OCI-LY7 (cell line): ENCODE measurements around the gene INPP4A. TPM values are rescaled to one million over a fixed set of nuclear protein-coding genes. Genes with fewer than 3 reads are reported as not detected.

Source experiments
- BruUV-seq: library from RNA; stranded (reverse); fragments of 400-500 nt; replicated peaks from 2 replicates; lab custom pipeline; 2021; lab: Mats Ljungman, UMichigan
- CTCF ChIA-PET: fragments of 300-600 bp; sonication (Branson Sonifier 250); formaldehyde crosslinking; loops from one replicate; lab custom pipeline; 2022; ENCODE audit warnings: antibody characterized with exemption; ENCODE audit not compliant: unreplicated experiment; lab: Charles Lee
- POLR2A ChIA-PET: fragments of 300-600 bp; sonication (Branson Sonifier 250); formaldehyde crosslinking; loops from one replicate; lab custom pipeline; 2022; ENCODE audit warnings: antibody characterized with exemption; lab: Charles Lee
- DNase-seq: peaks from one replicate; pipeline ENCODE4 v3.0.0-alpha.2; 2015; ENCODE audit warnings: low spot score
- H2AFZ ChIP-seq: fragments of 200-600 bp; sonication (generic), shearing (Covaris generic); 2 replicates; pipeline ENCODE4 v1.6.1; 2014; ENCODE audit warnings: mild to moderate bottlenecking, antibody characterized with exemption, low read length, moderate library complexity
- H3K27ac ChIP-seq: fragments of 200-600 bp; sonication (generic); 2 replicates; pipeline ENCODE4 v1.5.1; 2014; ENCODE audit warnings: mixed run types, low read depth, mild to moderate bottlenecking, moderate library complexity, low read length, inconsistent platforms; ENCODE audit not compliant: poor library complexity, severe bottlenecking
- H3K36me3 ChIP-seq: fragments of 200-600 bp; sonication (generic); 2 replicates; pipeline ENCODE4 v1.6.1; 2014; ENCODE audit warnings: mild to moderate bottlenecking, antibody characterized with exemption, low read length, moderate library complexity, mixed read lengths; ENCODE audit not compliant: insufficient read depth
- H3K4me1 ChIP-seq: fragments of 200-600 bp; sonication (generic); 2 replicates; pipeline ENCODE4 v1.5.1; 2014; ENCODE audit warnings: mild to moderate bottlenecking, low read length; ENCODE audit not compliant: insufficient read depth, poor library complexity, severe bottlenecking
- H3K4me2 ChIP-seq: fragments of 200-600 bp; sonication (generic); 2 replicates; pipeline ENCODE4 v1.6.1; 2014; ENCODE audit warnings: mild to moderate bottlenecking, low read length
- H3K4me3 ChIP-seq: fragments of 200-600 bp; sonication (generic); 2 replicates; pipeline ENCODE4 v1.5.1; 2014; ENCODE audit warnings: mild to moderate bottlenecking, low read depth, low read length; ENCODE audit not compliant: poor library complexity, severe bottlenecking
- H3K79me2 ChIP-seq: fragments of 200-600 bp; sonication (generic); 2 replicates; pipeline ENCODE4 v1.6.1; 2016; ENCODE audit warnings: low read depth, mild to moderate bottlenecking, low read length, moderate library complexity, mixed read lengths; ENCODE audit not compliant: insufficient read depth
- H3K9me2 ChIP-seq: fragments of 200-600 bp; sonication (generic); 2 replicates; pipeline ENCODE4 v1.6.1; 2016; ENCODE audit warnings: mild to moderate bottlenecking, low read length, mixed read lengths; ENCODE audit not compliant: insufficient read depth
- H3K9me3 ChIP-seq: fragments of 200-600 bp; sonication (generic); 2 replicates; pipeline ENCODE4 v1.6.1; 2014; ENCODE audit warnings: mild to moderate bottlenecking, mixed run types, low read length, mixed read lengths
- H4K20me1 ChIP-seq: fragments of 200-600 bp; sonication (generic); 2 replicates; pipeline ENCODE4 v1.6.1; 2014; ENCODE audit warnings: mild to moderate bottlenecking, antibody characterized with exemption, low read length, moderate library complexity, mixed read lengths; ENCODE audit not compliant: insufficient read depth
- EZH2phosphoT487 ChIP-seq: fragments of 200-600 bp; sonication (generic); IDR thresholded peaks from 2 replicates; pipeline ENCODE4 v1.6.1; 2018; ENCODE audit warnings: low read depth, borderline replicate concordance, mild to moderate bottlenecking, mixed run types, antibody characterized with exemption, low read length, moderate library complexity, mixed read lengths
- intact Hi-C: fragments of 100-400 bp; cut with micrococcal nuclease; formaldehyde crosslinking; loops from one replicate; pipeline ENCODE4 v1.10.0; 2022; ENCODE audit not compliant: unreplicated experiment
- total RNA-seq, 2 experiments: library from RNA; depleted of rRNA in 1 of 2; stranded (reverse); fragments of >200 nt in 1 of 2; shearing (Covaris generic) in 1 of 2; gene quantifications; 2 replicates each; pipeline ENCODE4 v1.2.3, GENCODE V29; 2014 to 2022
- TF ChIP-seq, protein P1 (sequence below): fragments of 200-600 bp; sonication (generic); conservative IDR thresholded peaks from 2 replicates; pipeline ENCODE4 v1.5.1; 2014; ENCODE audit warnings: mild to moderate bottlenecking, antibody characterized with exemption, low read length, moderate library complexity, mixed read lengths

The INPP4A gene
- total RNA-seq, 2 experiments from 2014 or later, result 28.5 to 28.6 TPM

GRCh38 chr2:98569915-98570314 lies 125.3 kb downstream of the INPP4A start:
- no peak for TF ChIP-seq EZH2phosphoT487
- TF ChIP-seq, protein P1, sequence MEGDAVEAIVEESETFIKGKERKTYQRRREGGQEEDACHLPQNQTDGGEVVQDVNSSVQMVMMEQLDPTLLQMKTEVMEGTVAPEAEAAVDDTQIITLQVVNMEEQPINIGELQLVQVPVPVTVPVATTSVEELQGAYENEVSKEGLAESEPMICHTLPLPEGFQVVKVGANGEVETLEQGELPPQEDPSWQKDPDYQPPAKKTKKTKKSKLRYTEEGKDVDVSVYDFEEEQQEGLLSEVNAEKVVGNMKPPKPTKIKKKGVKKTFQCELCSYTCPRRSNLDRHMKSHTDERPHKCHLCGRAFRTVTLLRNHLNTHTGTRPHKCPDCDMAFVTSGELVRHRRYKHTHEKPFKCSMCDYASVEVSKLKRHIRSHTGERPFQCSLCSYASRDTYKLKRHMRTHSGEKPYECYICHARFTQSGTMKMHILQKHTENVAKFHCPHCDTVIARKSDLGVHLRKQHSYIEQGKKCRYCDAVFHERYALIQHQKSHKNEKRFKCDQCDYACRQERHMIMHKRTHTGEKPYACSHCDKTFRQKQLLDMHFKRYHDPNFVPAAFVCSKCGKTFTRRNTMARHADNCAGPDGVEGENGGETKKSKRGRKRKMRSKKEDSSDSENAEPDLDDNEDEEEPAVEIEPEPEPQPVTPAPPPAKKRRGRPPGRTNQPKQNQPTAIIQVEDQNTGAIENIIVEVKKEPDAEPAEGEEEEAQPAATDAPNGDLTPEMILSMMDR, result no peak
- POLR2A ChIA-PET, result no interaction called here

GRCh38 chr2:98570356-98570755 lies 125.7 kb downstream of the INPP4A start:
- H3K79me2 ChIP-seq, result no peaks in the 10 kb centered on the region
- no peak overlapping the region for H2AFZ ChIP-seq
- no peak overlapping the region for H3K4me3 ChIP-seq
- intact Hi-C loops, result no loop called here
- H3K4me2 ChIP-seq, result no peak overlapping the region
- no peaks in the 10 kb centered on the region for H3K36me3 ChIP-seq
- POLR2A ChIA-PET, result no interaction called here
- TF ChIP-seq, protein P1, result no peak
- no peak for TF ChIP-seq EZH2phosphoT487
- no peak for DNase-seq
- no peaks in the 10 kb centered on the region for H3K9me2 ChIP-seq
- no TSS peak for BruUV-seq
- H4K20me1 ChIP-seq, result no peaks in the 10 kb centered on the region
- CTCF ChIA-PET, result no interaction called here
- no peaks in the 10 kb centered on the region for H3K4me1 ChIP-seq
- H3K27ac ChIP-seq, result no peak overlapping the region
- no peaks in the 10 kb centered on the region for H3K9me3 ChIP-seq

More at GRCh38 chr2:98569915-98570314, 125.3 kb downstream of the INPP4A start:
- Histone ChIP-seq H4K20me1 (no peaks in the 10 kb centered on the region), H3K27ac (no peak overlapping the region), H3K9me2 (no peaks in the 10 kb centered on the region), H2AFZ (no peak overlapping the region), H3K9me3 (no peaks in the 10 kb centered on the region), H3K79me2 (no peaks in the 10 kb centered on the region), H3K4me3 (no peak overlapping the region), H3K4me2 (no peak overlapping the region), H3K36me3 (no peaks in the 10 kb centered on the region; the same call in 1 of the 2 replicates), H3K4me1 (no peaks in the 10 kb centered on the region)
- no TSS peak for BruUV-seq
- CTCF ChIA-PET, result no interaction called here
- DNase-seq, result no peak
- intact Hi-C loops, result no loop called here

- Histone ChIP-seq H3K4me1 (no peaks in the 10 kb centered on the region), H3K9me3 (no peaks in the 10 kb centered on the region), H3K4me3 (no peak overlapping the region), H3K27ac (no peak overlapping the region), H3K79me2 (no peaks in the 10 kb centered on the region), H4K20me1 (no peaks in the 10 kb centered on the region), H3K36me3 (no peaks in the 10 kb centered on the region), H2AFZ (no peak overlapping the region), H3K9me2 (no peaks in the 10 kb centered on the region), H3K4me2 (no peak overlapping the region)
- no peak for DNase-seq
- ChIA-PET POLR2A (no interaction called here), CTCF (no interaction called here)
- BruUV-seq, result no TSS peak
- no peak for TF ChIP-seq EZH2phosphoT487
- TF ChIP-seq, protein P1, result no peak
- intact Hi-C loops, result no loop called here
Measured at GRCh38 chr2:98571121-98571701, 126.6 kb downstream of the INPP4A start.
